Measurements from ENCODE around the gene NAALADL2. TPM values are rescaled to one million over a fixed set of nuclear protein-coding genes. Genes with fewer than 3 reads are reported as not detected.

The NAALADL2 gene
- total and polyA plus RNA-seq, 7 donors = 0.56 to 3.3 (median 1.6) TPM

GRCh38 chr3:174973465-174973864, 114.3 kb downstream of the NAALADL2 start:
- Histone ChIP-seq H3K9me3 (no peaks in the 10 kb centered on the region), H3K4me3 (no peak overlapping the region), H3K27me3 (ENCODE audit: insufficient read depth in 3 of 3, low read length in 2 of 3) (no peaks in the 10 kb centered on the region), H3K36me3 (ENCODE audit: insufficient read depth in 1 of 2, low read depth in 1 of 2) (no peaks in the 10 kb centered on the region), H3K4me1 (no peaks in the 10 kb centered on the region), H3K27ac (no peak overlapping the region)
- no peak for ATAC-seq
- intact Hi-C loops (cut with DNase I) = no loop called here
- no peak for DNase-seq
- TF ChIP-seq CTCF (IDR thresholded peaks at IDR 0.05) = no peak
- WGBS, 3 donors = 95 to 96% (median 95%) methylated on average over 5 of the region's 5 CpGs

- no peaks in the 10 kb centered on the region for H3K27me3 ChIP-seq (ENCODE audit: insufficient read depth in 3 of 3, low read length in 2 of 3)
- no peak for ATAC-seq
- intact Hi-C loops (cut with DNase I) = no loop called here
- H3K4me3 ChIP-seq = no peak overlapping the region
- TF ChIP-seq CTCF (IDR thresholded peaks at IDR 0.05) = no peak
- H3K4me1 ChIP-seq = no peaks in the 10 kb centered on the region
- no peak overlapping the region for H3K27ac ChIP-seq
- no peaks in the 10 kb centered on the region for H3K9me3 ChIP-seq
- no peaks in the 10 kb centered on the region for H3K36me3 ChIP-seq (ENCODE audit: insufficient read depth in 1 of 2, low read depth in 1 of 2)
- DNase-seq = no peak
These were observed 127.6 kb downstream of the NAALADL2 start for GRCh38 chr3:174986685-174987084.

- ATAC-seq (no peak), DNase-seq (no peak)
- no peaks in the 10 kb centered on the region for H3K9me3 ChIP-seq
- no peak overlapping the region for H3K4me3 ChIP-seq
- no peaks in the 10 kb centered on the region for H3K36me3 ChIP-seq (ENCODE audit: insufficient read depth in 1 of 2, low read depth in 1 of 2)
- TF ChIP-seq CTCF (IDR thresholded peaks at IDR 0.05) = no peak
- no peak overlapping the region for H3K27ac ChIP-seq
- intact Hi-C loops (cut with DNase I) = no loop called here
- no peaks in the 10 kb centered on the region for H3K27me3 ChIP-seq (ENCODE audit: insufficient read depth in 3 of 3, low read length in 2 of 3)
- no peaks in the 10 kb centered on the region for H3K4me1 ChIP-seq
- 80 to 91% (median 90%) methylated on average over 1 of the region's 1 CpG for WGBS, 3 donors
These were observed 142.0 kb downstream of the NAALADL2 start for GRCh38 chr3:175001091-175001490.

- no peak for DNase-seq
- no peak for TF ChIP-seq CTCF (IDR thresholded peaks at IDR 0.05)
- no peaks in the 10 kb centered on the region for H3K27me3 ChIP-seq (ENCODE audit: insufficient read depth in 3 of 3, low read length in 2 of 3)
- no peaks in the 10 kb centered on the region for H3K9me3 ChIP-seq
- no peaks in the 10 kb centered on the region for H3K4me1 ChIP-seq
- H3K36me3 ChIP-seq (ENCODE audit: insufficient read depth in 1 of 2, low read depth in 1 of 2) = no peaks in the 10 kb centered on the region
- no peak for ATAC-seq
- intact Hi-C loops (cut with DNase I) = no loop called here
- no peak overlapping the region for H3K27ac ChIP-seq
- WGBS, 3 donors = 92 to 93% (median 92%) methylated on average over 1 of the region's 1 CpG
- H3K4me3 ChIP-seq = no peak overlapping the region
These were observed 143.6 kb downstream of the NAALADL2 start for GRCh38 chr3:175002732-175003143.

GRCh38 chr3:175003590-175003989, 144.5 kb downstream of the NAALADL2 start:
- H3K9me3 ChIP-seq = no peaks in the 10 kb centered on the region
- intact Hi-C loops (cut with DNase I) = no loop called here
- H3K27me3 ChIP-seq (ENCODE audit: insufficient read depth in 3 of 3, low read length in 2 of 3) = no peaks in the 10 kb centered on the region
- WGBS, 3 donors = 96 to 97% (median 96%) methylated on average over 2 of the region's 2 CpGs
- no peak for ATAC-seq
- TF ChIP-seq CTCF (IDR thresholded peaks at IDR 0.05) = no peak
- H3K4me1 ChIP-seq = no peaks in the 10 kb centered on the region
- H3K36me3 ChIP-seq (ENCODE audit: insufficient read depth in 1 of 2, low read depth in 1 of 2) = no peaks in the 10 kb centered on the region
- no peak for DNase-seq
- H3K27ac ChIP-seq = no peak overlapping the region
- no peak overlapping the region for H3K4me3 ChIP-seq

Measured in psoas muscle (tissue), 8 donors.